A549 (cell line): ENCODE measurements around the gene ASPSCR1. TPM values are rescaled to one million over a fixed set of nuclear protein-coding genes. Genes with fewer than 3 reads are reported as not detected.

Experiments used
- ATAC-seq, 2 experiments: fragments of 200-7000 bp in 1 of 2; fragments of >200 bp in 1 of 2; cut with Nextera tagmentation in 1 of 2; cut with Tn5 transposase in 1 of 2; 3 replicates each; pipeline versions ENCODE4 v1.8.0 to v1.9.1; 2018 to 2020; ENCODE audit warnings: mild to moderate bottlenecking in 1 of 2, moderate library complexity in 1 of 2
- CTCF ChIA-PET: fragments of 300-600 bp; sonication (Branson Sonifier 250); formaldehyde crosslinking; extraction: SDS; loops from one replicate; lab custom pipeline; 2021; ENCODE audit warnings: antibody characterized with exemption, inconsistent platforms; lab: Yijun Ruan, JAX
- POLR2A ChIA-PET: fragments of 350-600 bp; formaldehyde crosslinking; extraction: SDS; loops from one replicate; lab custom pipeline; 2021; ENCODE audit warnings: antibody characterized with exemption, inconsistent platforms; lab: Yijun Ruan, JAX
- DNase-seq, 2 experiments: peaks; one replicate each; pipeline versions ENCODE4 v3.0.0 to v3.0.0-alpha.2; 2011 to 2016; ENCODE audit warnings: low read depth in 1 of 2, low spot score in 1 of 2
- FAIRE-seq: peaks from 2 replicates; lab custom pipeline; 2011; peaks lifted over from hg19 to GRCh38; lab: Jason Lieb, UNC
- H3K27ac ChIP-seq, 2 experiments: fragments of >200 bp; sonication (Bioruptor Twin); formaldehyde crosslinking; 3 replicates each; pipeline ENCODE4 v1.5.1; 2016 to 2017
- H3K4me1 ChIP-seq: fragments of >200 bp; sonication (Bioruptor Twin); formaldehyde crosslinking; 3 replicates; pipeline ENCODE4 v1.6.1; 2016
- H3K4me2 ChIP-seq: fragments of >200 bp; sonication (Bioruptor Twin); formaldehyde crosslinking; 3 replicates; pipeline ENCODE4 v1.6.1; 2016
- H3K4me3 ChIP-seq: fragments of >200 bp; sonication (Bioruptor Twin); formaldehyde crosslinking; 3 replicates; pipeline ENCODE4 v1.5.1; 2016
- H3K9me3 ChIP-seq: fragments of >200 bp; sonication (Bioruptor Twin); formaldehyde crosslinking; 3 replicates; pipeline ENCODE4 v1.6.1; 2016
- BCL3 ChIP-seq: fragments of >200 bp; sonication (Bioruptor Twin); formaldehyde crosslinking; IDR thresholded peaks from 3 replicates; pipeline ENCODE4 v1.6.1; 2016
- BHLHE40 ChIP-seq: IDR thresholded peaks from 2 replicates; pipeline ENCODE4 v1.6.1; 2012; ENCODE audit warnings: low read depth, low read length, inconsistent platforms
- CBX2 ChIP-seq: fragments of 200-600 bp; sonication (generic); IDR thresholded peaks from 2 replicates; pipeline ENCODE4 v1.6.1; 2016; ENCODE audit warnings: low read depth, mild to moderate bottlenecking, borderline replicate concordance
- CBX8 ChIP-seq: fragments of 200-600 bp; sonication (generic); IDR thresholded peaks from 2 replicates; pipeline ENCODE4 v1.6.1; 2016
- CEBPB ChIP-seq, 2 experiments: fragments of >200 bp in 1 of 2; sonication (Bioruptor Twin) in 1 of 2; formaldehyde crosslinking in 1 of 2; IDR thresholded peaks; 2 replicates each; pipeline ENCODE4 v1.6.1; 2012 to 2016
- CHD2 ChIP-seq: fragments of 150-350 bp; IDR thresholded peaks from 2 replicates; pipeline ENCODE4 v1.6.1; 2014; ENCODE audit warnings: low read length; ENCODE audit not compliant: partially characterized antibody
- CTCF ChIP-seq: fragments of >200 bp; sonication (Bioruptor Twin); formaldehyde crosslinking; IDR thresholded peaks from 3 replicates; pipeline ENCODE4 v1.5.1; 2016
- EHF ChIP-seq: fragments of 250-450 bp; sonication (Bioruptor Pico); IDR thresholded peaks from 2 replicates; pipeline ENCODE4 v1.5.0; 2020; ENCODE audit warnings: mild to moderate bottlenecking
- ELK1 ChIP-seq: fragments of 150-350 bp; IDR thresholded peaks from 2 replicates; pipeline ENCODE4 v1.6.1; 2014; ENCODE audit warnings: low read depth, mild to moderate bottlenecking, low read length
- HEYL ChIP-seq: fragments of 250-450 bp; sonication (Bioruptor Pico); IDR thresholded peaks from 2 replicates; pipeline ENCODE4 v1.8.0; 2021; ENCODE audit warnings: mild to moderate bottlenecking, moderate library complexity
- JUN ChIP-seq, 2 experiments: fragments of >200 bp; sonication (Bioruptor Twin); formaldehyde crosslinking; IDR thresholded peaks; 2 replicates in 1 of 2; 3 replicates in 1 of 2; pipeline ENCODE4 v1.6.1; 2016 to 2017
- MAX ChIP-seq: IDR thresholded peaks from 2 replicates; pipeline ENCODE4 v1.6.1; 2012
- NFE2L2 ChIP-seq: fragments of 150-350 bp; conservative IDR thresholded peaks from 2 replicates; pipeline ENCODE4 v1.6.1; 2014; ENCODE audit warnings: low read length
- NR3C1 ChIP-seq: fragments of >200 bp; sonication (Bioruptor Twin); formaldehyde crosslinking; IDR thresholded peaks from 3 replicates; pipeline ENCODE4 v1.6.1; 2017
- PHF8 ChIP-seq: fragments of 200-600 bp; sonication (generic); IDR thresholded peaks from 2 replicates; pipeline ENCODE4 v1.6.1; 2016; ENCODE audit warnings: low read depth, mild to moderate bottlenecking, antibody characterized with exemption, moderate library complexity, borderline replicate concordance
- POLR2AphosphoS2 ChIP-seq: conservative IDR thresholded peaks from 2 replicates; pipeline ENCODE4 v1.6.1; 2012; ENCODE audit warnings: low read length, improper control_type of control experiment, inconsistent platforms
- RAD21 ChIP-seq, 2 experiments: fragments of >200 bp in 1 of 2; sonication (Bioruptor Twin) in 1 of 2; formaldehyde crosslinking in 1 of 2; IDR thresholded peaks in 1 of 2; conservative IDR thresholded peaks in 1 of 2; 2 replicates in 1 of 2; 3 replicates in 1 of 2; pipeline ENCODE4 v1.6.1; 2012 to 2018; ENCODE audit warnings: inconsistent platforms in 1 of 2
- RCOR1 ChIP-seq: fragments of 150-350 bp; IDR thresholded peaks from 2 replicates; pipeline ENCODE4 v1.6.1; 2014; ENCODE audit warnings: antibody characterized with exemption, low read length, low read depth
- RFX5 ChIP-seq: fragments of 450-650 bp; IDR thresholded peaks from 2 replicates; pipeline ENCODE4 v1.7.1; 2014; ENCODE audit warnings: antibody characterized with exemption, mild to moderate bottlenecking, moderate library complexity
- RNF2 ChIP-seq: fragments of 200-600 bp; sonication (generic); IDR thresholded peaks from 2 replicates; pipeline ENCODE4 v1.6.1; 2016; ENCODE audit warnings: low read depth, mild to moderate bottlenecking, antibody characterized with exemption, moderate library complexity, borderline replicate concordance
- TFCP2L1 ChIP-seq: fragments of 250-450 bp; sonication (Bioruptor Pico); IDR thresholded peaks from 2 replicates; pipeline ENCODE4 v1.5.0; 2021; ENCODE audit warnings: mild to moderate bottlenecking
- ZFP36 ChIP-seq: fragments of 450-650 bp; IDR thresholded peaks from 2 replicates; pipeline ENCODE4 v1.6.1; 2014; ENCODE audit warnings: borderline replicate concordance; ENCODE audit not compliant: partially characterized antibody
- WGBS: methylation state at CpG from one replicate; pipeline ENCODE4 v1.1.6; 2017; ENCODE audit errors: missing lambda C conversion rate; 5-methylcytosine and 5-hydroxymethylcytosine counted together
- polyA plus RNA-seq, 4 experiments: library from polyadenylated mRNA; depleted of rRNA in 3 of 4; stranded (reverse); fragments of >200 nt; fragmentation: RNase III in 1 of 4; extraction: RNeasy Plus Mini Kit Qiagen cat#74134 plus additional on column Dnase treatment in 1 of 4; gene quantifications; 2 replicates in 3 of 4; 3 replicates in 1 of 4; pipeline ENCODE4 v1.2.3, GENCODE V29; 2011 to 2017

ASPSCR1 gene
- polyA plus RNA-seq, 2 of the 4 experiments (the other 2 are of a cell fraction), result 12.3 to 25.7 TPM

GRCh38 chr17:82050152-82050760 lies 72.8 kb downstream of the ASPSCR1 start:
- DNase-seq (no peak), FAIRE-seq (no peak), ATAC-seq (no peak)
- POLR2A ChIA-PET, result interaction anchor here (1.4 to 2.0 kb wide), 2 partner anchors 13 to 48 kb away, joined by 5 to 8 read pairs; partner anchors contain the start of genes DCXR and FASN
- peak overlapping the region; percentile 97; the same call in 1 of the 3 replicates for H3K4me3 ChIP-seq
- peak overlapping the region in 1 of 2 experiments; percentile 95; a peak in 4 of 6 replicates for H3K27ac ChIP-seq
- peaks cover 16% of the 10 kb centered on the region; the same call in 2 of the 3 replicates for H3K4me1 ChIP-seq
- H3K4me2 ChIP-seq, result peak overlapping the region; percentile 91
- WGBS, result 89% methylated on average over 28 of the region's 28 CpGs
- TF ChIP-seq HEYL (no peak), POLR2AphosphoS2 (no peak), NR3C1 (no peak), BHLHE40 (no peak), CBX2 (no peak), TFCP2L1 (CRISPR knock-in tag) (no peak), CBX8 (no peak), CTCF (no peak), RNF2 (no peak), CHD2 (no peak), MAX (no peak), ELK1 (no peak), JUN (IDR thresholded peaks at IDR 0.05) (no peak), CEBPB (IDR thresholded peaks at IDR 0.05) (no peak), RCOR1 (no peak), NFE2L2 (no peak), RAD21 (conservative IDR thresholded peaks at IDR 0.05 in 1 of 2, IDR thresholded peaks at IDR 0.05 in 1 of 2) (no peak), BCL3 (no peak), ZFP36 (no peak), EHF (CRISPR knock-in tag) (no peak)
- CTCF ChIA-PET, result interaction anchor here (1.1 to 21.7 kb wide), 8 partner anchors 9 to 91 kb away, joined by 3 to 191 read pairs (median 4); partner anchors contain the start of genes DCXR, DUS1L and RAC3
- H3K9me3 ChIP-seq, result no peaks in the 10 kb centered on the region

- 52% methylated on average over 39 of the region's 79 CpGs for WGBS
- Histone ChIP-seq H3K27ac (peak overlapping the region; percentile 91 to 95), H3K4me1 (peaks cover 16% of the 10 kb centered on the region; the same call in 2 of the 3 replicates), H3K9me3 (no peaks in the 10 kb centered on the region), H3K4me3 (peak overlapping the region; percentile 97), H3K4me2 (peak overlapping the region; percentile 91)
- ChIA-PET CTCF (interaction anchor here (1.0 to 21.7 kb wide), 6 partner anchors 9 to 91 kb away, joined by 3 to 191 read pairs (median 6); partner anchors contain the start of genes DCXR, DUS1L and RAC3), POLR2A (interaction anchor here (1.0 to 2.0 kb wide), 3 partner anchors 13 to 47 kb away, joined by 3 to 8 read pairs (median 5); partner anchors contain the start of genes DCXR, DUS1L and FASN)
- DNase-seq (no peak), FAIRE-seq (no peak), ATAC-seq (no peak)
- TF ChIP-seq CBX8 (no peak), TFCP2L1 (CRISPR knock-in tag) (no peak), RFX5 (no peak), PHF8 (0 out of 2 replicates have a peak, but pooled peaks have one; percentile 18)
These were observed 73.6 kb downstream of the ASPSCR1 start for GRCh38 chr17:82050761-82051641.
